ENCODE data around the gene COL8A1.

COL8A1 gene

DNA sequence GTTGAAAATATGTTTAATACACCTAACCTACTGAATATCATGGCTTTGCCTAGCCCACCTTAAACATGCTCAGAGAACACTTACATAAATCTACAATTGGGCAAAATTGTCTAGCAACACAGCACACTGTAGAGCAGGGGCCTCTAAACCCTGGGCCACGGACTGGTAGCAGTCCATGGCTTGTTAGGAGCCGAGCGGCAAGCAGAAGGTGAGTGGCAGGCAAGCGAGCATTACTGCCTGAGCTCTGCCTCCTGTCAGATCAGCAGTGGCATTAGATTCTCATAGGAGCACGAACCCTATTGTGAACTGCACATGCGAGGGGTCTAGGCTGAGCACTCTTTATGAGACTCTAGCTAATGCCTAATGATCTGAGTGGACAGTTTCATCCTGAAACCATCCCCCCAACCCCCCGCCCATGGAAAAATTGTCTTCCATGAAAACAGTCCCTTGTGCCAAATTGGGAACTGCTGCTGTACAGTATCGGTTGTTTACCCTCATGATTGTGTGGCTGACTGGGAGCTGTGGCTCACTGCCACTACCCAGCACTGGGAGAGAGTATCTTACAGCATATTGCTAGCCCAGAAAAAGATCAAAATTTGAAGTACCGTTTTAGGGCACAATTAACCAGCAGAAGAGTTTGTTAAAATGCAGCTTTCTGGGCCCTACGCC, 205.3 kb downstream of the COL8A1 start:
- no peak for DNase-seq (ENCODE audit: low read depth in 2 of 2)

DNA sequence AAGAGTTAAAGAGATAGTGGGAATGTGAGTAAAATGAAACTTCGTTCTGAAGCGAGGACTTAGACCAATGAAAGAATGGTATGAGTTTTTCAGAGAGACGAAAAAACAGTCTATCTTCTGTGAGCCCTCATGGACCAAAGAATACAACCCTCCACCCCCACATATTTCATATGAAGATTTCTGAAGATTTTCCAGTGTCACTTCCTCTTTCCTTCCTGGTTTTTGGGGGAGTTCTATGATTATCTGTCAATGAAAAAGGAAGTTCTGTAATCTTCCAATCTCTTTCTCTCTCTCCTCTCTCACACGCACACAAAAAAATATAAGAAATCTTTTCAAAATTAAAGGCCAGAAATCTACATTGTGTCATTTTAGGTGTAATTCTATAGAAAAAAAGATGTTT, 206.9 kb downstream of the COL8A1 start:
- DNase-seq (ENCODE audit: low read depth in 2 of 2): no peak

DNA sequence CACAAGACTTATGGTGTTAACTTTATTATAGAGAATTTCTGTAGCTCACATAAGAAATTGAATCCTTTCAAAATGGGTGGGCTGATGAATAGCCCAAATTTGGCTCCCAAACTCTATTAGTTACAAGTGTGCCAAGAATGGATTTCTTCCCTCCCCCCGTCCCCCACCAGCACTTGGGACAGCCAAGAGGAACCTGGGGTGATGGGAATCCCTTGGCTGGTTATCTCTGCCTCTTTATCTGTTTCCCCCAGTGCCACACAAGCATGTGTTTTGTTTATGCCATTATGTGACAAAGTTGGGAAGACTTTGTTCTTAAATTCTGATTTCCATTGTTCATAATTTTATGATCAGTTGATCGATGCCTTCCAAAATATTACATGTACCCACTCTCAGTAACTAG, 207.6 kb downstream of the COL8A1 start:
- no peak for DNase-seq (ENCODE audit: low read depth in 2 of 2)

DNA sequence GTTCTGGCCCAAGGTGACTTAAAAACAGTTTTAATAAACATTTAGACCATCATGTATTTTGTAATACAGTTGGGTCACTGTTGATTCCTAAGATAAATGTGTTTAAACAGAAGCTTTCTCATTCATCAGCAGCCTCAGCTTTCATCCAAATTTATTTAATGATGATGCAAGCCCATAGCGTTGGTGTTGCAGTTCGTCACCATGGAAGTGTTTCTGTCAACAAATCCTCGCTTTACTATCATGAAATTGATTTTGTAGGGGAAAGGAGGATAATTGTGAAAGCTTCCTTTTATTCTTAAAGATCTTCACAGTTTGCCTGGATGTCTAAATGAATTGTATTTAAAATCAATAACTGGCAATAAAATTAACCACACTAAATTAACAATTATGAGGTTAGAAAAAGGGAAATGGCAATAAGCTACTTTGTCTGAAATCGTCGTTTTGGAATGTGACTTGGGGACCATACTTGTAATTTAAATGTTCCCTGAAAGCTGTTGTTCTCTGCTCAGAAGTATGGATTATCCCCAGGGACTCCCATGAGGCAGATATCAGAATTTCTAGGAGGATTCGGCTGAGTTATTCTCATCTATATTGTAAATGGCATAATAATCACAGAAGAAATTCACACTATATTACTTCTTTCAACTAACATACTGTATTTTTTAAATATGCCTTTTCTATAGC, 208.2 kb downstream of the COL8A1 start:
- DNase-seq (ENCODE audit: low read depth in 2 of 2): no peak

DNA sequence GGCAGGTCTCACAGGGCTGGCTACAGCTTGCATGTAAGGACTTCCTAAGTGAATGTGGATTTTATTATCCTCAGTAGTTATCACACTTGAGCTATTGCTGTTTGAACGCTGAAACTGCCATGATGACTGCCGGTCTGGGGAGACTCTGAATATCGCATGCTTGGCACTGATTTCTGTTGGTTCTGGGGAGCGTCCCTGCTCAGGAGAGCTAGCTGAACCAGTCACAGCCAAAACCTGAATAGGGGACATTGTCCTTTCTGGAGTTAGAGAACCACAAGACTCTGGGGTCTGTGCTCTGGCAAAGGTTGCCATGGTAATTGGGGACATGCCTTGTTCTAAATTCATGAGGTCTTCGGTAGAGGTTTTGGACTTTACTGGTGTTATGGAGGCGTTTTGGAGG, 210.0 kb downstream of the COL8A1 start:
- no peak for DNase-seq (ENCODE audit: low read depth in 2 of 2)
